DND-41 (cell line): ENCODE measurements around the gene IMPDH1.

ENCODE experiments used
- ATAC-seq: fragments of 200-7000 bp; cut with Tn5 transposase; 3 replicates; pipeline ENCODE4 v1.9.1; 2021; ENCODE audit warnings: low read depth; ENCODE audit not compliant: insufficient read depth
- DNase-seq: peaks from one replicate; pipeline ENCODE4 v3.0.0-alpha.2; 2020
- H2AFZ ChIP-seq: 2 replicates; pipeline ENCODE4 v1.6.0; 2012; ENCODE audit warnings: low read depth, low read length
- H3K27ac ChIP-seq: 2 replicates; pipeline ENCODE4 v1.5.1; 2012; ENCODE audit warnings: low read length, inconsistent platforms
- H3K27me3 ChIP-seq: fragments of 200-600 bp; sonication (generic); 2 replicates; pipeline ENCODE4 v1.6.0; 2012; ENCODE audit warnings: low read length, mild to moderate bottlenecking, inconsistent platforms; ENCODE audit not compliant: insufficient read depth, poor library complexity
- H3K36me3 ChIP-seq: 2 replicates; pipeline ENCODE4 v1.5.1; 2012; ENCODE audit warnings: low read length, inconsistent platforms; ENCODE audit not compliant: insufficient read depth
- H3K4me1 ChIP-seq: 2 replicates; pipeline ENCODE4 v1.5.1; 2012; ENCODE audit warnings: mild to moderate bottlenecking, low read length; ENCODE audit not compliant: insufficient read depth
- H3K4me2 ChIP-seq: 2 replicates; pipeline ENCODE4 v1.6.0; 2012; ENCODE audit warnings: mild to moderate bottlenecking, moderate library complexity, low read length, inconsistent platforms; ENCODE audit not compliant: insufficient read depth
- H3K4me3 ChIP-seq, 2 experiments: fragments of 200-600 bp in 1 of 2; shearing (Covaris generic) in 1 of 2; 2 replicates each; pipeline ENCODE4 v1.5.1; 2012 to 2016; ENCODE audit warnings: inconsistent platforms in 2 of 2, low read length in 2 of 2, mild to moderate bottlenecking in 2 of 2, low read depth in 1 of 2, moderate library complexity in 1 of 2
- H3K79me2 ChIP-seq: 2 replicates; pipeline ENCODE4 v1.6.0; 2012; ENCODE audit warnings: low read length, inconsistent platforms; ENCODE audit not compliant: insufficient read depth
- H3K9ac ChIP-seq: 2 replicates; pipeline ENCODE4 v1.6.0; 2012; ENCODE audit warnings: low read depth, mild to moderate bottlenecking, inconsistent platforms, low read length, moderate library complexity
- H3K9me3 ChIP-seq: 2 replicates; pipeline ENCODE4 v1.5.1; 2012; ENCODE audit warnings: low read length, moderate library complexity, mild to moderate bottlenecking, inconsistent platforms; ENCODE audit not compliant: insufficient read depth, severe bottlenecking
- H4K20me1 ChIP-seq: 2 replicates; pipeline ENCODE4 v1.6.0; 2012; ENCODE audit warnings: low read length; ENCODE audit not compliant: insufficient read depth
- EZH2 ChIP-seq: IDR thresholded peaks from 3 replicates; pipeline ENCODE4 v1.6.1; 2012; ENCODE audit warnings: borderline replicate concordance, low read depth, mild to moderate bottlenecking, moderate library complexity, low read length, inconsistent platforms; ENCODE audit not compliant: severe bottlenecking
- TF ChIP-seq, protein P1 (sequence below): IDR thresholded peaks from 2 replicates; pipeline ENCODE4 v1.5.1; 2012; ENCODE audit warnings: borderline replicate concordance, low read length, moderate library complexity, mild to moderate bottlenecking; ENCODE audit not compliant: poor library complexity, severe bottlenecking; ENCODE audit errors: extremely low read depth

Gene IMPDH1

DNA sequence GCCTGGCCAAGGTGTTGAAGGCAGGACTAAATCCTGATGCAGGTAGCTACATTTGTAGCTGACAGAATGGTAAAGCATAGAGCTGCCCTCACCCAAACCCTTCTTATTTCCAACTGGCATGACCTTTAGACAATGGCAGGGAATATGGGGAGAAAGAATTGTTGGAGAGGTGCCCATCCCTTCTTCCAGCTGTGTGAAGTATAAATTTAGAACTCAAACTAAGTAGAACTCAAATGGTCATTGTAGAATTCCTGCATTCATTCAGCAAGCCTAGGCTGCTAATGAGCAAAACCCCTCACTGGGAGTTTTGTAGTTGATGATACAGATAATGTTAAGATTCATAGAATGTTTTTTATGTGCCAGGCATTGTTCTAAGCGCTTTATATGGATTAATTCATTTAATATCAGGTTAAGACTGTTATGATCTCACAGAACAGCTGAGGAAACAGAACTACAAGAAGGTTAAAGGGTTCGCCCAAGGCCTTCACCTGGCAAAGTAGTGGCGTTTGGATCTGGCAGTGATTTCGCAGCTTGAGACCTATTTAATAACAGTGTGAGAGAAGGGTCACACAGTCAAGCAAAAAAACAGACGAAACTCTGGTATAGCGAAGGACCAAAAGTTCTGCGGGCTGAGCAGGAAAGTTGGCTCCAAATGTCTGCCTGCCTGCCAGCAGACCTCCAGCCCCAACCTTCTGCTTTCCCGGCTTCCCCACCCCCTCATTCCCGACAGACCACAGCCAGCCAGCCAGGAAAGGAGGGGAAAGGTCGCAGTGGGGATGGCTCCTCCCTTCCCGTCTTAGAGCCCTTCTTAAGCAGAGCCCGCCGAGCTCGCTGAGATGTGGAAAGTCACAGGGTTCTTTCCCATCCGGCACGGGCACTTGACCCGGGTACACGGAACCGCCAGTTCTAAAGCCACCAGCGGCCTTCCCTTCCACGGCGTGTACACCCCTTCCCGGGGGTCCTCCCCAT, 44.3 kb upstream of the IMPDH1 start:
- no peak for ATAC-seq

DNA sequence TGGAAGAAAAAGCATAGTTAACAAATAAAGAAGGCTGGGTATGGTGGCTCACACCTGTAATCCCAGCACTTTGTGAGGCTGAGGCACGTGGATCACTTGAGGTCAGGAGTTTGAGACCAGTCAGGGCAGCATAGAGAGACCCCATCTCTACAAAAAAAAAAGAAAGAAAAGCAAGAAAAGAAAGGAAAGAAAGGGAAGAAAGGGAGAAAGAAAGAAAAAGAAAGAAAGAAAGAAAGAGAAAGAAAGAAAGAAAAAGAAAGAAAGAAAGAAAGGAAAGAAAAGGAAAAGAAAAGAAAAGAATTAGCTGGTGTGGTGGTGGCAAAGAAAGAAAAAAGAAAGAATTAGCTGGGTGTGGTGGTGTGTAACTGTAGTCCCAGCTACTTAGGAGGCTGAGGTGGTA, 42.8 kb upstream of the IMPDH1 start:
- H3K36me3 ChIP-seq, result peaks cover 12% of the 10 kb centered on the region
- no peak overlapping the region for H3K9ac ChIP-seq
- no peak overlapping the region for H3K4me2 ChIP-seq
- peaks cover 14% of the 10 kb centered on the region for H3K27me3 ChIP-seq
- no peak overlapping the region for H3K27ac ChIP-seq
- ATAC-seq (no peak), DNase-seq (no peak)
- peaks cover 20% of the 10 kb centered on the region for H3K79me2 ChIP-seq
- H2AFZ ChIP-seq, result no peak overlapping the region
- H3K4me1 ChIP-seq, result peaks cover 24% of the 10 kb centered on the region
- no peak overlapping the region for H3K4me3 ChIP-seq
- TF ChIP-seq, protein P1, sequence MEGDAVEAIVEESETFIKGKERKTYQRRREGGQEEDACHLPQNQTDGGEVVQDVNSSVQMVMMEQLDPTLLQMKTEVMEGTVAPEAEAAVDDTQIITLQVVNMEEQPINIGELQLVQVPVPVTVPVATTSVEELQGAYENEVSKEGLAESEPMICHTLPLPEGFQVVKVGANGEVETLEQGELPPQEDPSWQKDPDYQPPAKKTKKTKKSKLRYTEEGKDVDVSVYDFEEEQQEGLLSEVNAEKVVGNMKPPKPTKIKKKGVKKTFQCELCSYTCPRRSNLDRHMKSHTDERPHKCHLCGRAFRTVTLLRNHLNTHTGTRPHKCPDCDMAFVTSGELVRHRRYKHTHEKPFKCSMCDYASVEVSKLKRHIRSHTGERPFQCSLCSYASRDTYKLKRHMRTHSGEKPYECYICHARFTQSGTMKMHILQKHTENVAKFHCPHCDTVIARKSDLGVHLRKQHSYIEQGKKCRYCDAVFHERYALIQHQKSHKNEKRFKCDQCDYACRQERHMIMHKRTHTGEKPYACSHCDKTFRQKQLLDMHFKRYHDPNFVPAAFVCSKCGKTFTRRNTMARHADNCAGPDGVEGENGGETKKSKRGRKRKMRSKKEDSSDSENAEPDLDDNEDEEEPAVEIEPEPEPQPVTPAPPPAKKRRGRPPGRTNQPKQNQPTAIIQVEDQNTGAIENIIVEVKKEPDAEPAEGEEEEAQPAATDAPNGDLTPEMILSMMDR, result no peak
- no peak for TF ChIP-seq EZH2
- H3K9me3 ChIP-seq, result no peaks in the 10 kb centered on the region
- peaks cover 9% of the 10 kb centered on the region for H4K20me1 ChIP-seq

More for the DNA sequence above, 44.3 kb upstream of the IMPDH1 start:
- Histone ChIP-seq H3K9ac (no peak overlapping the region), H3K9me3 (no peaks in the 10 kb centered on the region), H3K36me3 (peaks cover 22% of the 10 kb centered on the region), H3K79me2 (peaks cover 36% of the 10 kb centered on the region), H3K27me3 (peaks cover 14% of the 10 kb centered on the region), H4K20me1 (peaks cover 12% of the 10 kb centered on the region), H3K4me1 (peaks cover 36% of the 10 kb centered on the region), H3K4me2 (no peak overlapping the region), H3K4me3 (no peak overlapping the region), H2AFZ (no peak overlapping the region; the same call in 1 of the 2 replicates), H3K27ac (no peak overlapping the region)
- TF ChIP-seq EZH2, result no peak
- TF ChIP-seq, protein P1, result no peak
- DNase-seq, result no peak

DNA sequence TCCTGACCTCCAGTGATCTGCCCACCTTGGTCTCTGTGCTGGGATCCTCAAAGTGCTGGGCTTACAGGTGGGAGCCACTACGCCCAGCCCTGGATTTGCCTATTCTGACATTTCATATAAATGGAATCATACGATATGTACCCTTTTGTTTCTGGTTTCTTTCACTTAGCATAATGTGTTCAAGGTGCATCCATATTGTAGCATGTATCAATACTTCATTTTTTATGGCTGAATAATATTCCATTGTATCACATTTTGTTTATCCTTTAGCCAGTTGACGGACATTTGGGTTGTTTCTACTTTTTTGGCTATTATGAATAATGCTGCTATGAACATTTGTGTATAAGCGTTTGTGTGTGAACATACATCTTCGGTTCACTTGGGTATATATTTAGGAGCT, 41.1 kb upstream of the IMPDH1 start:
- ATAC-seq, result no peak
- Histone ChIP-seq H3K4me2 (no peak overlapping the region), H2AFZ (no peak overlapping the region), H3K27me3 (peaks cover 14% of the 10 kb centered on the region), H3K27ac (no peak overlapping the region), H3K36me3 (peaks cover under 1% of the 10 kb centered on the region; the same call in 1 of the 2 replicates), H3K9ac (no peak overlapping the region), H4K20me1 (no peaks in the 10 kb centered on the region), H3K9me3 (no peaks in the 10 kb centered on the region), H3K4me1 (peaks cover 10% of the 10 kb centered on the region), H3K79me2 (peaks cover 3% of the 10 kb centered on the region), H3K4me3 (no peak overlapping the region)
- TF ChIP-seq EZH2, result no peak
- TF ChIP-seq, protein P1, result no peak
- DNase-seq, result no peak
